ENCODE data around the gene GORASP2. TPM values are rescaled to one million over a fixed set of nuclear protein-coding genes. Genes with fewer than 3 reads are reported as not detected.
"Not testable (repeated sequence)": the region's sequence is repeated elsewhere in the genome, so short reads cannot be mapped to it uniquely, and the experiment has no call there.

Gene GORASP2
- total RNA-seq, 4 donors from 2014 or later, result 42.7 to 50.5 (median 46.1) TPM

DNA sequence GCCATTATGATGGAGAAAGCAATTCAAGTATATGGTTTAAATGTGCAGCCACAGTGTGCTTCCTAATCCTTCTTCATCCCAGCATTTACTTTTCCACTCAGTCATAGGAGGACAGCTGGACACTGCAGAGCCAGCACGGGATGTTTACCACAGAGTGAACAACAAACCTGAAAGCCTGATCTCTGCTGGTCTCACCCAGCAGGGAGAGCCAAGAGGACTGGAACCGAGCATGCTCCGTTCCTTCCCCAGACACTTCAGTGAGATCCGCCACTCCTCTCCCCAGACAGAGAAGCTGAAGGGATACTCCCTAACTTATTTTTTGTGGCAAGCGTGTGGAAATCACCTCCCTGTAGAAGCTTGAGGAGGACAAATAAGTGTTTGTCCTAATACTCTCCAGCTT, 23.2 kb upstream of the GORASP2 start:
- DNase-seq (ENCODE audit: low spot score), result no peak
- TF ChIP-seq, protein P1, sequence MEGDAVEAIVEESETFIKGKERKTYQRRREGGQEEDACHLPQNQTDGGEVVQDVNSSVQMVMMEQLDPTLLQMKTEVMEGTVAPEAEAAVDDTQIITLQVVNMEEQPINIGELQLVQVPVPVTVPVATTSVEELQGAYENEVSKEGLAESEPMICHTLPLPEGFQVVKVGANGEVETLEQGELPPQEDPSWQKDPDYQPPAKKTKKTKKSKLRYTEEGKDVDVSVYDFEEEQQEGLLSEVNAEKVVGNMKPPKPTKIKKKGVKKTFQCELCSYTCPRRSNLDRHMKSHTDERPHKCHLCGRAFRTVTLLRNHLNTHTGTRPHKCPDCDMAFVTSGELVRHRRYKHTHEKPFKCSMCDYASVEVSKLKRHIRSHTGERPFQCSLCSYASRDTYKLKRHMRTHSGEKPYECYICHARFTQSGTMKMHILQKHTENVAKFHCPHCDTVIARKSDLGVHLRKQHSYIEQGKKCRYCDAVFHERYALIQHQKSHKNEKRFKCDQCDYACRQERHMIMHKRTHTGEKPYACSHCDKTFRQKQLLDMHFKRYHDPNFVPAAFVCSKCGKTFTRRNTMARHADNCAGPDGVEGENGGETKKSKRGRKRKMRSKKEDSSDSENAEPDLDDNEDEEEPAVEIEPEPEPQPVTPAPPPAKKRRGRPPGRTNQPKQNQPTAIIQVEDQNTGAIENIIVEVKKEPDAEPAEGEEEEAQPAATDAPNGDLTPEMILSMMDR (IDR thresholded peaks at IDR 0.05), result no peak
- ATAC-seq (ENCODE audit: low FRiP score), result no peak

DNA sequence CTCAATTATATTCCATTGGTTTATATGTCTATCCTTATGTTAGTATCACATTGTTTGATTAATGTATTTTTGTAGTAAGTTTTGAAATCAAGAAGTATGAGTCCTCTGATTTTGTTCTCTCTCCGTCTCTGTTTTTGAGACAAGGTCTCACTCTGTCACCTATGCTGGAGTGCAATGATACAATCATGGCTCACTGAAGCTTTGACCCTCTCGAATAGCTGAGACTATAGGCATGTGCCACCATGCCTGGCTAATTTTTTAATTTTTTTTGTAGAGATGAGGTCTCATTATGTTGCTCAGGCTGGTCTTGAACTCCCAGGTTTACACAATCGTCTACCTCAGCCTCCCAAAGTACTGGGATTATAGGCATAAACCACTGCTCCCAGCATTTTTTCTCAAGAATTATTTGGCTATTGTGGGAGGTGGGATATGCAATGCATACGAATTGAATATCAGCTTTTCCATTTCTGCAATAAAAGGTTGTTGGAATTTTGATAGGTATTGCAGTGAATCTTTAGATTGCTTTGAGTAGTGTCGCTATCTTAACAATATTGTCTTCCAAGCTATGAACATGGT, 17.7 kb upstream of the GORASP2 start:
- DNase-seq (ENCODE audit: low spot score) (no peak), ATAC-seq (ENCODE audit: low FRiP score) (no peak)
- TF ChIP-seq, protein P1 (IDR thresholded peaks at IDR 0.05), result no peak

DNA sequence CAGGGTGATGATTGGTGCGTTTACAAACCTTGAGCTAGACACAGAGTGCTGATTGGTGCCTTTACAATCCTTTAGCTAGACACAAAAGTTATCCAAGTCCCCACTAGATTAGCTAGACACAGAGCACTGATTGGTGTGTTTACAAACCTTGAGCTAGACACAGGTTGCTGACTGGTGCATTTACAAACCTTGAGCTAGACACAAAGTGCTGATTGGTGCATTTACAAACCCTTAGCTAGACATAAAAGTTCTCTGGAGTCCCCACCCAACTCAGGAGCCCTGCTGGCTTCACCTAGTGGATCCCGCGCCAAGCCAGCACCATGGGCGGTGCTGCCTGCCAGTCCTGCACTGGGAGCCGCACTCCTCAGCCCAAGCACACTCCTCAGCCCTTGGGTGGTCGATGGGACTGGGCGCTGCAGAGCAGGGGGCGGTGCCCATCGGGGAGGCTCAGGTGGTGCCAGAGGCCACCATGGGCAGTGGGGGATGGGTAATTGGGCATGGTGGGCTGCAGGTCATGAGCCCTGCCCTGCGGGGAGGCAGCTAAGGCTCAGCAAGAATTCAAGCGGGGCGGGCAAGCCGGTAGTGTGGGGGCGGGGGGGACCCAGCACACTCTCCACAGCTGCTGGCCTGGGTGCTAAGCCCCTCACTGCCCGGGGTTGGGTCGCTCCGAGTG, 13.9 kb upstream of the GORASP2 start:
- ATAC-seq (ENCODE audit: low FRiP score); DNase-seq (ENCODE audit: low spot score): not testable (repeated sequence)

DNA sequence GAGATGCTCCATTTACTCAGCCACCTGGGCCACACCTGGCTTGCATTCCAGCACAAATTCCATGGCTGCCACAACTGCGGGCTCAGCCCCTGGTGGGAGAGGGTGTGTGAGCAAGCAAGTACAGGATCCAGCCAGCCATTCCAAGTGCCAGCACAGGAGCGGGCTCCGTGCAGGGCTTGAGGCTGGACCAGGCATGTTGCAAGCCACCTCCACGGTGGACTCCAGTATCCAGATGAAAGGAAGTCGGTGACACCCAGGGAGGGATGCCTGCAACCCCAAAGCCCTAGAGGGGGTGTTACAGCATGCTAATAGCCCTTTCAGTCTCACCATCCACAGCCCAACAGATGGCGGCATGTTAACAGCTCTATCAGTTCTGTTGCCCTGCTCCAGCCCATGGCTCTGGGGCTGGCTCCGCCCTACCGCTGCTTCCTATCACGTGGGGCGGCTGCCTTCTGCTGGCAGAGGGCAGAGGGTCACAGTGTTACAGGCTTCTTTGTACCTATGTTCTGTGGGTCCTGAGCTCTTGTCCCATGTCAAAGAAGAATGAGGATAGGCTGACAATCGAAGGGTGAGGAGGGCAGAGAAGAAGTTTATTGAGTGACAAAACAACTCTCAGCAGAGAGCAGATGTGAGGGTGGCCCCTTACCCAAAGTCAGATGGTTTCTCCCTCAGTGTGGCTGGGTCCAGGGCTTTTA, 11.7 kb upstream of the GORASP2 start:
- DNase-seq (ENCODE audit: low spot score) (no peak), ATAC-seq (ENCODE audit: low FRiP score) (no peak)
- TF ChIP-seq, protein P1 (IDR thresholded peaks at IDR 0.05), result no peak

DNA sequence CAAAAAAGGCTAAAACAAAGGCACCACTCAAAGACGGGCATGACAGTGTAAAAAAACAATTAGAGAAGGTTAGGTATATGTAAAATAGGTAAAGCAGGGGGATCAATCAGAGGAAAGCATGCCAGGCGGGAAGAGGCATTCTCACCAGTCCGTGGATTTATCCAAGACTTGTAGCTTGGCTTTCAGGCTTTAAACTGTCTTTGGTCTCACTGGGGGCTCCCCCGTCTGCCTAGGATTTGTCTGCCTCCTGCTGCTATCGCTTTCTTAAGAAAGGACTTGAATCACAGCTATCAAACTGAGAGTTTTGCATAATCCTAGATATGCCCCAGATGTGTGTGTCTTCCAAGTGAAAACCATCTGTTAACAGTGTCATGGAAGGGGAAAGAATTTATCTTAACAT, 11.1 kb upstream of the GORASP2 start:
- ATAC-seq (ENCODE audit: low FRiP score), result no peak
- TF ChIP-seq, protein P1 (IDR thresholded peaks at IDR 0.05), result no peak
- DNase-seq (ENCODE audit: low spot score), result no peak

DNA sequence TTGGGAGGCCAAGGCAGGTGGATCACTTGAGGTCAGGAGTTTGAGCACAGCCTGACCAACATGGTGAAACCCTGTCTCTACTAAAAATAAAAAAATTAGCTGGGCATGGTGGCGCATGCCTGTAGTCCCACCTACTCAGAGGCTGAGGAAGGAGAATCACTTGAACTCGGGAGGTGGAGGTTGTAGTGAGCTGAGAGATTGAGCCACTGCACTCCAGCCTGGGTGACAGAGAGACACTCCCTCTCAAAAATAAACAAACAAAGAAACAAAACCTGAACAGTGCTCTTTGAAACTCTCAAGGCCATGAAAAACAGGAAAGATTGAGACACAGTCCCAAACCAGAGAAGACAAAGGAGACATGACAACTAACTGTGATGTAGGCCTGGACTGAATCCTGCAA, 7.2 kb upstream of the GORASP2 start:
- DNase-seq (ENCODE audit: low spot score); ATAC-seq (ENCODE audit: low FRiP score): not testable (repeated sequence)

DNA sequence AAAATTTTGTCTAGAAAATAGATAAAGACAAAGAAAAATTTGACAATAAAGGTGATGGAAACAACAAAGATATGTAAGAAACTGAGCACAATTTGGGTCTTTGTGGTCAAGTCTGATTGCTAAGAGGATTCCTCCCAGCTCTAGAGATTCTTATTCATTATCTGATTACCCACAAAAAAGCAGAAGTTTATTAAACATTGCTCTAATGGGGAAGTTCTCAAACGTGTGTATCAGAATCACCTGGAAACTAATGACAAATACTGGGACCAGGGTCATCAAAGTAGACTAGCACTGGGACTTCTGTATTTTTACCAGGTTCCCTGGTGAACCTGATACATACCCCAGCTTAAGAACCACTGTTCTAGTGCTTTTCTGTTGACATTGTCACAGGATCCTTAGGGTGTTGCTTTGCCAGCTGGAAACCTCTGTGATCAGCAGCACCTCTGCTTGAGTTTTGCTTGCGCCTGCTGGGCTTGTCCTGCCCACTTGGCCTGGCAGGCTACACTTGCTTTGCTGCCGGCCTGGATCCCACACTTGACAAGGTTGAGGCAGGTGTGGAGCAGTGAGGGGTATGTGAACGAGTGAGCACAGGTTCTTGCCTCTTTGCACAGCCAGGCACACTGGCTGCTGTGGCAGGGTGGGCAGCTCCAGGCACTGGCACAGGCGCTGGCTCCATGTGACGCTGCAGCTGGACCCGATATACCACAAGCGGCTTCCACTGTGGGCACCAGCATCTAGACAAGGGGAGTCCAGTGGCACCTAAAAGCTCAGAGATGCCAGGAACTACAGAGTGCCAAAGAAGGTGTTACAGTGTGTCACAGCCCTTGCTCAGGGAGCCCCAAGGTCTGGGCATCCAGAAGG, 6.2 kb upstream of the GORASP2 start:
- ATAC-seq (ENCODE audit: low FRiP score) (no peak), DNase-seq (ENCODE audit: low spot score) (no peak)
- TF ChIP-seq, protein P1 (IDR thresholded peaks at IDR 0.05), result no peak

Data from omental fat pad (tissue), 4 donors.